Bronchial epithelial cell (primary cell): ENCODE results near the gene CD19. TPM values are rescaled to one million over a fixed set of nuclear protein-coding genes. Genes with fewer than 3 reads are reported as not detected.

Experiments
- DNase-seq: peaks from one replicate; pipeline ENCODE4 v3.0.0-alpha.2; 2010; ENCODE audit warnings: low read depth
- FAIRE-seq: peaks from 2 replicates; lab custom pipeline; 2011; peaks lifted over from hg19 to GRCh38; lab: Jason Lieb, UNC
- H3K27me3 ChIP-seq: 2 replicates; pipeline ENCODE4 v1.5.1; 2011; ENCODE audit warnings: low read length; ENCODE audit not compliant: control insufficient read depth, insufficient read depth
- H3K36me3 ChIP-seq: 2 replicates; pipeline ENCODE4 v1.5.1; 2011; ENCODE audit warnings: low read length; ENCODE audit not compliant: control insufficient read depth, insufficient read depth
- H3K4me3 ChIP-seq: 2 replicates; pipeline ENCODE4 v1.5.1; 2011; ENCODE audit warnings: mild to moderate bottlenecking, low read depth, low read length, control low read depth
- total RNA-seq: library from RNA; depleted of rRNA; stranded (reverse); fragments of >200 nt; gene quantifications from 2 replicates; pipeline ENCODE4 v1.2.1, GENCODE V29; 2014
- TF ChIP-seq, protein P1 (sequence below): IDR thresholded peaks from 2 replicates; pipeline ENCODE4 v1.5.1; 2011; ENCODE audit warnings: mild to moderate bottlenecking, moderate library complexity, low read length, control low read depth, inconsistent platforms; ENCODE audit not compliant: insufficient read depth, severe bottlenecking

Gene CD19
- total RNA-seq, 1 donor from 2014 or later: not detected

DNA sequence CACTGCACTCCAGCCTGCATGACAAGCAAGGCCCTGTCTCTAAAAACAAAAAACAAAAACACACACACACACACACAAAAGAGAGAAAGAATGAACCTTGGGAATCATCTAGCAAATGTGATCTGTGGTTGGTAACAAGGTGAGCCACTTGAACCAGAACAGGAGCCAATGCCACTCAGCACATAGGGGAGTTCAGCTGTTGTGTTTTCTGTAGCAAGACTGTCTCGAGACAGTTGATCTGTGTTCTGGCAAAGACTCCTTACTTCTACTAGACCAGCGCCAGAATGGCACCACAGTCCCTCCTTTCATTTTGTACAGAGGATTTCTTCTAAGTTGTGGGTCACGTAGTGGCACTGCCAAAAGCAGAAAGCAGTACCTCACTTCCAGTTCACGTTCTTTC is 32.8 kb upstream of the CD19 start:
- TF ChIP-seq, protein P1, sequence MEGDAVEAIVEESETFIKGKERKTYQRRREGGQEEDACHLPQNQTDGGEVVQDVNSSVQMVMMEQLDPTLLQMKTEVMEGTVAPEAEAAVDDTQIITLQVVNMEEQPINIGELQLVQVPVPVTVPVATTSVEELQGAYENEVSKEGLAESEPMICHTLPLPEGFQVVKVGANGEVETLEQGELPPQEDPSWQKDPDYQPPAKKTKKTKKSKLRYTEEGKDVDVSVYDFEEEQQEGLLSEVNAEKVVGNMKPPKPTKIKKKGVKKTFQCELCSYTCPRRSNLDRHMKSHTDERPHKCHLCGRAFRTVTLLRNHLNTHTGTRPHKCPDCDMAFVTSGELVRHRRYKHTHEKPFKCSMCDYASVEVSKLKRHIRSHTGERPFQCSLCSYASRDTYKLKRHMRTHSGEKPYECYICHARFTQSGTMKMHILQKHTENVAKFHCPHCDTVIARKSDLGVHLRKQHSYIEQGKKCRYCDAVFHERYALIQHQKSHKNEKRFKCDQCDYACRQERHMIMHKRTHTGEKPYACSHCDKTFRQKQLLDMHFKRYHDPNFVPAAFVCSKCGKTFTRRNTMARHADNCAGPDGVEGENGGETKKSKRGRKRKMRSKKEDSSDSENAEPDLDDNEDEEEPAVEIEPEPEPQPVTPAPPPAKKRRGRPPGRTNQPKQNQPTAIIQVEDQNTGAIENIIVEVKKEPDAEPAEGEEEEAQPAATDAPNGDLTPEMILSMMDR: no peak
- DNase-seq (no peak), FAIRE-seq (no peak)
- Histone ChIP-seq H3K4me3 (no peak overlapping the region), H3K27me3 (no peaks in the 10 kb centered on the region), H3K36me3 (no peaks in the 10 kb centered on the region)

- Histone ChIP-seq H3K36me3 (no peaks in the 10 kb centered on the region), H3K27me3 (no peaks in the 10 kb centered on the region), H3K4me3 (no peak overlapping the region)
- TF ChIP-seq, protein P1: no peak
- no peak for FAIRE-seq
- DNase-seq: no peak
Measured at GRCh38 chr16:28899882-28900590, 31.7 kb upstream of the CD19 start.

DNA sequence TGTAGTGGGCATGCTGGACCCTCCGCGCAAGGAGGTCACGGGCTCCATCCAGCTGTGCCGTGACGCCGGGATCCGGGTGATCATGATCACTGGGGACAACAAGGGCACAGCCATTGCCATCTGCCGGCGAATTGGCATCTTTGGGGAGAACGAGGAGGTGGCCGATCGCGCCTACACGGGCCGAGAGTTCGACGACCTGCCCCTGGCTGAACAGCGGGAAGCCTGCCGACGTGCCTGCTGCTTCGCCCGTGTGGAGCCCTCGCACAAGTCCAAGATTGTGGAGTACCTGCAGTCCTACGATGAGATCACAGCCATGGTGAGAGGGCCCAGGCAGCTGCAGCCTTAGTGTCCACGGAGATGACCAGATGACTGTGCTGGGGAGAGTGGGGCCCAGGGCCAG is 31.2 kb upstream of the CD19 start:
- FAIRE-seq: no peak

GRCh38 chr16:28901862-28902261 is 29.9 kb upstream of the CD19 start:
- Histone ChIP-seq H3K27me3 (no peaks in the 10 kb centered on the region), H3K36me3 (peaks cover 1% of the 10 kb centered on the region), H3K4me3 (no peak overlapping the region)
- no peak for FAIRE-seq
- no peak for DNase-seq
- TF ChIP-seq, protein P1: no peak

More for the DNA sequence above, 31.2 kb upstream of the CD19 start:
- TF ChIP-seq, protein P1: no peak
- Histone ChIP-seq H3K4me3 (no peak overlapping the region), H3K27me3 (no peaks in the 10 kb centered on the region), H3K36me3 (no peaks in the 10 kb centered on the region)
- DNase-seq: no peak

- FAIRE-seq (no peak), DNase-seq (no peak)
- TF ChIP-seq, protein P1: no peak
- Histone ChIP-seq H3K36me3 (peaks cover 1% of the 10 kb centered on the region), H3K27me3 (no peaks in the 10 kb centered on the region), H3K4me3 (no peak overlapping the region)
Measured at GRCh38 chr16:28902909-28903308, 28.9 kb upstream of the CD19 start.
